Hepatic stellate cell (primary cell): ENCODE measurements around the gene TBKBP1.
"Not testable (repeated sequence)": the region's sequence is repeated elsewhere in the genome, so short reads cannot be mapped to it uniquely, and the experiment has no call there.

Experiments
- DNase-seq: peaks from one replicate; pipeline ENCODE4 v3.0.0; 2011; ENCODE audit warnings: low spot score

The TBKBP1 gene

GRCh38 chr17:47733674-47734410 is 39.9 kb downstream of the TBKBP1 start:
- DNase-seq = no peak

- DNase-seq = no peak
Observed at GRCh38 chr17:47735139-47735464, 41.1 kb downstream of the TBKBP1 start.

GRCh38 chr17:47735536-47736011 is 41.6 kb downstream of the TBKBP1 start:
- DNase-seq = peak; percentile 5

GRCh38 chr17:47736501-47737495 is 42.8 kb downstream of the TBKBP1 start:
- no peak for DNase-seq

GRCh38 chr17:47738178-47738577 is 44.2 kb downstream of the TBKBP1 start:
- DNase-seq = no peak

- DNase-seq = peak; percentile 2
Observed at GRCh38 chr17:47739150-47739549, 45.2 kb downstream of the TBKBP1 start.

GRCh38 chr17:47739945-47740344 is 46.0 kb downstream of the TBKBP1 start:
- DNase-seq = not testable (repeated sequence)

GRCh38 chr17:47741109-47741792 is 47.3 kb downstream of the TBKBP1 start:
- DNase-seq = no peak

GRCh38 chr17:47741793-47742145 is 47.8 kb downstream of the TBKBP1 start:
- no peak for DNase-seq

GRCh38 chr17:47742319-47743181 is 48.6 kb downstream of the TBKBP1 start:
- no peak for DNase-seq

GRCh38 chr17:47744168-47745036 is 50.4 kb downstream of the TBKBP1 start:
- no peak for DNase-seq

- DNase-seq = no peak
Observed at GRCh38 chr17:47745037-47745380, 51.0 kb downstream of the TBKBP1 start.

- DNase-seq = no peak
Observed at GRCh38 chr17:47751471-47751870, 57.5 kb downstream of the TBKBP1 start.

GRCh38 chr17:47757386-47757785 is 63.4 kb downstream of the TBKBP1 start:
- no peak for DNase-seq

GRCh38 chr17:47760409-47761140 is 66.6 kb downstream of the TBKBP1 start:
- no peak for DNase-seq
